Ovary (tissue), 9 donors: Measurements from ENCODE around the gene LPIN2. TPM values are rescaled to one million over a fixed set of nuclear protein-coding genes. Genes with fewer than 3 reads are reported as not detected.
A peak's percentile ranks its signal among the peaks of the same experiment; 100 is the strongest.

Experiments
- DNase-seq, 5 donors: peaks; one replicate each; pipeline ENCODE4 v3.0.0-alpha.2; 2019 to 2020
- H3K27ac ChIP-seq, 2 donors: fragments of 200-600 bp; one replicate each; pipeline versions ENCODE4 v1.5.1 to v1.8.0; 2019 to 2022
- H3K27me3 ChIP-seq: fragments of 200-600 bp; one replicate; pipeline ENCODE4 v1.8.0; 2022
- H3K36me3 ChIP-seq: fragments of 200-600 bp; sonication (generic); one replicate; pipeline ENCODE4 v1.5.1; 2019
- H3K4me1 ChIP-seq: one replicate; pipeline ENCODE4 v1.8.1; 2013; ENCODE audit warnings: mild to moderate bottlenecking, moderate library complexity; ENCODE audit not compliant: insufficient read depth
- H3K4me3 ChIP-seq: fragments of 200-600 bp; sonication (generic); one replicate; pipeline ENCODE4 v1.5.1; 2017
- H3K9me3 ChIP-seq, 2 donors: fragments of 200-600 bp in 1 of 2; sonication (generic) in 1 of 2; one replicate each; pipeline versions ENCODE4 v1.5.1 to v1.8.1; 2013 to 2019; ENCODE audit warnings: mild to moderate bottlenecking in 1 of 2, moderate library complexity in 1 of 2
- EP300 ChIP-seq: sonication (generic); formaldehyde crosslinking; IDR thresholded peaks from one replicate; pipeline ENCODE4 v1.6.1; 2017; ENCODE audit warnings: antibody characterized with exemption
- POLR2A ChIP-seq: fragments of 450-650 bp; IDR thresholded peaks from one replicate; pipeline ENCODE4 v1.6.1; 2017; ENCODE audit warnings: antibody characterized with exemption, mild to moderate bottlenecking, moderate library complexity
- WGBS, 3 donors: extraction: QIAGEN DNeasy Blood & Tissue Kit in 1 of 3; methylation state at CpG; one replicate each; pipeline versions ENCODE4 v1.1.5 to v1.1.7; 2013 to 2017; 5-methylcytosine and 5-hydroxymethylcytosine counted together
- intact Hi-C, 4 donors: fragments of 100-400 bp; cut with DNase I; formaldehyde crosslinking; loops; one replicate each; pipeline versions ENCODE4 v1.11.0 to v1.15.1; 2022 to 2023
- polyA plus RNA-seq, 2 donors: library from polyadenylated mRNA; stranded (reverse); fragments of 200-250 nt in 1 of 2; fragments of 350-450 nt in 1 of 2; fragmentation: Illumina TruSeq in 1 of 2; extraction: RNeasy Lipid Tissue Mini Kit (QIAGEN cat#74804) in 1 of 2; gene quantifications; one replicate each; pipeline ENCODE4 v1.2.3, GENCODE V29; 2013 to 2014
- total RNA-seq, 7 donors: library from RNA; depleted of rRNA in 2 of 7; stranded (reverse); fragments of >200 nt in 2 of 7; fragmentation: NEBNext Ultra II Directional in 3 of 7; extraction: Animal tissue kit (Norgen Biotek cat#: 25700) in 3 of 7; gene quantifications; one replicate each; pipeline versions ENCODE4 v1.1.0 to v1.2.4, GENCODE V29; 2016 to 2023
- TF ChIP-seq, protein P1 (sequence below), 3 donors: fragments of 450-650 bp in 2 of 3; fragments of 200-600 bp in 1 of 3; IDR thresholded peaks; one replicate each; pipeline versions ENCODE4 v1.5.1 to v1.8.0; 2016 to 2022; ENCODE audit warnings: antibody characterized with exemption in 3 of 3, mild to moderate bottlenecking in 1 of 3
- donor health status: DM: no; HTN: no; CAD: no; lungs with moderate emphysema.
- donor health status: DM: no; HTN: no; CAD: no.
- donor health status: Bipolar disorder and iron deficiency.
- donor health status: DM: yes; HTN: yes; CAD: no.
- donor health status: DM: no; HTN: no; CAD: no.
- donor health status: DM: yes; HTN: yes; CAD: no.

The LPIN2 gene
- total and polyA plus RNA-seq, 9 donors = 13.4 to 44.7 (median 26.4) TPM

- no peaks in the 10 kb centered on the region for H3K36me3 ChIP-seq
- no peaks in the 10 kb centered on the region for H3K9me3 ChIP-seq
- intact Hi-C loops = no loop called here
- H3K27me3 ChIP-seq = no peaks in the 10 kb centered on the region
- WGBS, 3 donors = 74 to 83% (median 81%) methylated on average over 3 of the region's 3 CpGs
- no peak overlapping the region for H3K4me3 ChIP-seq
- H3K4me1 ChIP-seq = peaks cover 11% of the 10 kb centered on the region
- no peak for DNase-seq
- TF ChIP-seq, protein P1, sequence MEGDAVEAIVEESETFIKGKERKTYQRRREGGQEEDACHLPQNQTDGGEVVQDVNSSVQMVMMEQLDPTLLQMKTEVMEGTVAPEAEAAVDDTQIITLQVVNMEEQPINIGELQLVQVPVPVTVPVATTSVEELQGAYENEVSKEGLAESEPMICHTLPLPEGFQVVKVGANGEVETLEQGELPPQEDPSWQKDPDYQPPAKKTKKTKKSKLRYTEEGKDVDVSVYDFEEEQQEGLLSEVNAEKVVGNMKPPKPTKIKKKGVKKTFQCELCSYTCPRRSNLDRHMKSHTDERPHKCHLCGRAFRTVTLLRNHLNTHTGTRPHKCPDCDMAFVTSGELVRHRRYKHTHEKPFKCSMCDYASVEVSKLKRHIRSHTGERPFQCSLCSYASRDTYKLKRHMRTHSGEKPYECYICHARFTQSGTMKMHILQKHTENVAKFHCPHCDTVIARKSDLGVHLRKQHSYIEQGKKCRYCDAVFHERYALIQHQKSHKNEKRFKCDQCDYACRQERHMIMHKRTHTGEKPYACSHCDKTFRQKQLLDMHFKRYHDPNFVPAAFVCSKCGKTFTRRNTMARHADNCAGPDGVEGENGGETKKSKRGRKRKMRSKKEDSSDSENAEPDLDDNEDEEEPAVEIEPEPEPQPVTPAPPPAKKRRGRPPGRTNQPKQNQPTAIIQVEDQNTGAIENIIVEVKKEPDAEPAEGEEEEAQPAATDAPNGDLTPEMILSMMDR (IDR thresholded peaks at IDR 0.05) = no peak
- TF ChIP-seq POLR2A (no peak), EP300 (no peak)
- H3K27ac ChIP-seq = no peak overlapping the region
Observed at GRCh38 chr18:2969695-2970094, 43.2 kb downstream of the LPIN2 start.

- intact Hi-C loops = no loop called here
- WGBS, 3 donors = 91 to 100% (median 94%) methylated on average over 1 of the region's 1 CpG
- TF ChIP-seq, protein P1 (IDR thresholded peaks at IDR 0.05) = no peak
- no peak for TF ChIP-seq POLR2A
- no peak for TF ChIP-seq EP300
- Histone ChIP-seq H3K27me3 (no peaks in the 10 kb centered on the region), H3K27ac (peak overlapping the region in 1 of 2 donors; percentile 41), H3K36me3 (no peaks in the 10 kb centered on the region), H3K9me3 (no peaks in the 10 kb centered on the region), H3K4me3 (no peak overlapping the region), H3K4me1 (peaks cover 10% of the 10 kb centered on the region)
- DNase-seq = no peak
Observed at GRCh38 chr18:2968606-2969005, 44.3 kb downstream of the LPIN2 start.

GRCh38 chr18:2967820-2968219, 45.1 kb downstream of the LPIN2 start:
- Histone ChIP-seq H3K27ac (peak overlapping the region in 1 of 2 donors; percentile 41), H3K9me3 (no peaks in the 10 kb centered on the region), H3K36me3 (no peaks in the 10 kb centered on the region), H3K4me3 (no peak overlapping the region), H3K4me1 (peaks cover 8% of the 10 kb centered on the region), H3K27me3 (no peaks in the 10 kb centered on the region)
- TF ChIP-seq, protein P1 (IDR thresholded peaks at IDR 0.05) = no peak
- no peak for TF ChIP-seq EP300
- no peak for TF ChIP-seq POLR2A
- no peak for DNase-seq
- WGBS, 3 donors = 51 to 61% (median 61%) methylated on average over 8 of the region's 8 CpGs
- intact Hi-C loops = no loop called here

GRCh38 chr18:2967357-2967756, 45.6 kb downstream of the LPIN2 start:
- WGBS, 3 donors = 91 to 96% (median 94%) methylated on average over 11 of the region's 11 CpGs
- Histone ChIP-seq H3K27ac (peak overlapping the region in 1 of 2 donors; percentile 41), H3K4me3 (no peak overlapping the region), H3K9me3 (no peaks in the 10 kb centered on the region), H3K36me3 (no peaks in the 10 kb centered on the region), H3K4me1 (peaks cover 7% of the 10 kb centered on the region), H3K27me3 (no peaks in the 10 kb centered on the region)
- DNase-seq = no peak
- no peak for TF ChIP-seq EP300
- intact Hi-C loops = no loop called here

- H3K27me3 ChIP-seq = no peaks in the 10 kb centered on the region
- no peak for TF ChIP-seq POLR2A
- TF ChIP-seq EP300 = no peak
- TF ChIP-seq, protein P1 (IDR thresholded peaks at IDR 0.05) = no peak
- DNase-seq = no peak
- no peaks in the 10 kb centered on the region for H3K9me3 ChIP-seq
- no peaks in the 10 kb centered on the region for H3K36me3 ChIP-seq
- peaks cover 9% of the 10 kb centered on the region for H3K4me1 ChIP-seq
- H3K27ac ChIP-seq = no peak overlapping the region
- H3K4me3 ChIP-seq = no peak overlapping the region
- intact Hi-C loops = no loop called here
- 96 to 100% (median 97%) methylated on average over 4 of the region's 4 CpGs for WGBS, 3 donors
Observed at GRCh38 chr18:2966560-2966959, 46.4 kb downstream of the LPIN2 start.
